Measurements from ENCODE around the gene ZNF341. TPM values are rescaled to one million over a fixed set of nuclear protein-coding genes. Genes with fewer than 3 reads are reported as not detected.

Gene ZNF341
- polyA plus RNA-seq, 6 donors from 2014 or later = 1.1 to 4.5 (median 2.4) TPM

DNA sequence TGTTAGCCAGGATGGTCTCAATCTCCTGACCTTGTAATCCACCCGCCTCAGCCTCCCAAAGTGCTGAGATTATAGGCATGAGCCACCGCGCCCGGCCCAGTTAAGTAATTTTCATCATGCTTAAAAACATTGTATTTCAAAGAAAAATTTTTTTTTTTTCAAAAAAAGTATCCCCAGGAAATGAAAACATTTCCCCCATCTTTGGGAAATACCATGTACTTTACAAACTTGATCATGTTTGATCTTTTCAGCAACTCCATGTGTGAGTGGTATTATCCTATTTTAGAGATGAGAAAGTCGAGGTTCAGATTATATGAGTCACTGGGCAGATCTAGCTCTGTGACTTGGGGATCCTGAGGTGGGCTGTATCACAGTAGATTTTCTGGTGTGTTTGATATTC is 91.2 kb downstream of the ZNF341 start:
- Mint-ChIP-seq H3K27me3 (no peaks in the 10 kb centered on the region), H3K4me1 (peaks cover 62 to 84% (median 78%) of the 10 kb centered on the region in 3 donors), H3K27ac (no peak overlapping the region), H3K9me3 (no peaks in the 10 kb centered on the region), H3K36me3 (no peaks in the 10 kb centered on the region), H3K4me3 (no peak overlapping the region)
- DNase-seq (no peak), ATAC-seq (ENCODE audit: low read depth in 2 of 2) (no peak)

DNA sequence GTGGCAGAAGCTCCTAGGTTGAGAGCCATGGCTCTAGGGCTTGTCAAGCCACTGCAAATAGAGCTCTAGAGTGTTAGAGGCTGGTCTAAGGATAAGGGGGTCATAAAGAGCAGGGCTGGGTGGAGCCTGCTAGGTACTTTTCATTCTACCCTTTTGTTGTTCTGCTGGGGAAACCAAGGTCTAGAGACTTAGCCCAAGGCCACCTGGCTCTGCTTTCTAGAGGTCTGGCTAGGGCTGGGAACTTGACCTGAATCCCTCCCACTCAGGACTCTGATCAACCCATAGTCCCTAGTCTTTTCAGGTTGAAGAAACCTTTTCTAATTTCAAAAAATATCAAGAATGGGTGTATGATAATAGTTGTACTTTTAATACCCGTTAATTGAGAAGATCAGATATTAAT is 93.1 kb downstream of the ZNF341 start:
- Mint-ChIP-seq H3K27ac (peak overlapping the region in 4 of 6 donors; percentile 24 to 71 (median 52)), H3K27me3 (no peaks in the 10 kb centered on the region), H3K4me3 (no peak overlapping the region), H3K4me1 (peaks cover 64 to 81% (median 77%) of the 10 kb centered on the region in 3 donors), H3K36me3 (no peaks in the 10 kb centered on the region), H3K9me3 (no peaks in the 10 kb centered on the region)
- DNase-seq (no peak), ATAC-seq (ENCODE audit: low read depth in 2 of 2) (no peak)

DNA sequence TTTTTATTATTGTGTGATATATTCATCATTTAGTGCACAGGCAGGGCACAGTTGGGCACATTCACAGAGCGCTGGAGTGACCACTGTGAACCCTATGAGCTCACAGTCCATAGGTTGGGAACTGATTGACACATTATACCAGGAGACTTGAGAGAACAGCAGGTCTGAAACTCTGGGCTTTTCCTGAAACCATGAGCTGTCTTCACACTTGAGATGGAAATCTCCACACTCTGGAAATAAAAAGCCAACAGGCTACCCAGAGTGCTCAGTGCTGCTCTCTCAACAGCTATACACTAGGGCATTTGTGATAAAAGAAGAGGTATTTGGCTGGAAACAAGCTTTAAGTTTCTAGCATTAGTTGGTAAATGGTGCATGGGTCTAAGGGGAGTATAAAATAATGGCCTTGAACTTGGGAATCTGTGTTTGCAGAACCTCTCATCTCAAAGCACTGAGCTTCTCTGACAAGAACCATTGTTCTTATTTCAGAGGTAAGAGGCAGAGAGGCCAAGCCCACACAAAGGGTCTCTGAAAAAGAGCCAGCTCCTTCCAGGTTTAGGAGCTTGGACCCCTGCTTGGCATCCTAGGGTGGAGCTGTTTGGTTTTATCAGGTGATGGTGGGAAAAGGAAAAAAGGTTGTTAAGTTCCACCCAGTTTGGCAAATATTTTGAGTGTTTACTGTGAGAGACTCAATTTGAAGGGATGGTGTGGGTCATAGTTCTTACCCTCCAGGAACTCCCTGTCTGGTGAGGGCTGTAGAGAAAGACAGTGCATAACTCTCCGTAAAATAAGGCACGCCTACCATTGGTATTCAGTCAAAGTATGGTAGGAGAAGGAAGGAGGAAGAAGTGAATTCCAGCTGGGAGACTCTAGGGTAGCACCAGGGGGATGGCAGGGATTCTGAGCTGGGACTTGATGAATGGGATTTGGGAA is 93.8 kb downstream of the ZNF341 start:
- Mint-ChIP-seq H3K4me1 (peaks cover 66 to 81% (median 78%) of the 10 kb centered on the region in 3 donors), H3K4me3 (peak overlapping the region in 4 of 8 donors; percentile 12 to 74 (median 54)), H3K27me3 (no peaks in the 10 kb centered on the region), H3K27ac (peak overlapping the region in 5 of 6 donors; percentile 23 to 84 (median 71)), H3K9me3 (no peaks in the 10 kb centered on the region), H3K36me3 (no peaks in the 10 kb centered on the region)
- ATAC-seq (ENCODE audit: low read depth in 2 of 2) (no peak), DNase-seq (no peak)

DNA sequence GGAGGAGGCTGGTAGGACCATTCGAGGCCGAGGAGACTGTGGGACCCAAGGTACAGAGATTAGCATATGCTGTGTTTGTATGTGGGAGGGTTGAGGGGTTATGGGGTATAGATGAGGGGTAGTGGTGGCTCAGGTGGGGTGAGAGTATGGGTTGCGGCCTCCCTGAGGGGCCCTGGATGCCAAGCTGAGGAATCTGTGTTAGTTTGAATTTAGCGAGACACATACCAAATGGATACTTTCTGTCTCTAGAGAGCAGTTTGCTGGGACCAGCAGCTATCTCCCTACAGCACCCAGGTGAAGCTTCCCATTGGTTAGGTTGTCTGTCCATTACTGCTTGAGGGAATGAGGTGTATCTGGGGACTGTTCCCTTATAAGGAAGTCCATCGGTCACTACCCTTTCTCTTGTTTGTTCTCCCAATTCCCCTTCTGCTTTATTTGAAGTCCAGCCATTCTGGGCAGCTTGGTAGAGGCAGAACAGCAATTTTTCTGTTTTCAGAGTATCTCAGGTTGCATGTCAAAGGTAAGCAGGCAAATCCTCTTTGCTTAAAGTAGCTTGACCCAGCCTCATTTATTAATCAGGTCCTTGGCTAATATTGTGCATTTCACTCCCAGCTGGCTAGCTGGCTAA is 94.6 kb downstream of the ZNF341 start:
- Mint-ChIP-seq H3K36me3 (no peaks in the 10 kb centered on the region), H3K27me3 (no peaks in the 10 kb centered on the region), H3K4me1 (peaks cover 66 to 85% (median 76%) of the 10 kb centered on the region in 3 donors), H3K4me3 (peak overlapping the region in 3 of 8 donors; percentile 12 to 74 (median 44)), H3K9me3 (no peaks in the 10 kb centered on the region), H3K27ac (peak overlapping the region in 4 of 6 donors; percentile 58 to 84 (median 74))
- no peak for DNase-seq
- no peak for ATAC-seq (ENCODE audit: low read depth in 2 of 2)

DNA sequence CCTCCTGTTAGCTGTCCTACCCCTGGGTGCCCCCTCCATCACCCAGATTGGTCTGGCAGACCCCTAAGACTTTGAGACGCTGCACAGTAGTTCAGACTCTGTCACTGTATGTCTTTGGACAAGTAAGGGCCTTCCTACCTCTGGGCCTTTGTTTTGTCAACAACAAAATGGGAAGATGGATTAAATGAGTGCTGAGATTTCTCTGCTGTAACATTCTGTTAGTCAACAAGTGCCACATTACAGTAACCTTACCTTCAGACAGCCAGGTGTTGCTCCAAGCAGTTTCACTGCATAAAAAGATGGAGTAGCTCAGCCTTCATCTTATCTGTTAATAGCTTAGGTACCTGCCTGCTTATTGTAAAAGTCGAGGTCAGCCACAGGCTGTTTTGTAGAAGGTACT is 95.3 kb downstream of the ZNF341 start:
- ATAC-seq (ENCODE audit: low read depth in 2 of 2) = no peak
- no peak for DNase-seq
- Mint-ChIP-seq H3K9me3 (no peaks in the 10 kb centered on the region), H3K4me3 (no peak overlapping the region), H3K4me1 (peaks cover 69 to 90% (median 83%) of the 10 kb centered on the region in 3 donors), H3K27me3 (no peaks in the 10 kb centered on the region), H3K36me3 (peaks cover 0 to 4% of the 10 kb centered on the region in 2 donors), H3K27ac (peak overlapping the region in 2 of 6 donors; percentile 7 to 58)

DNA sequence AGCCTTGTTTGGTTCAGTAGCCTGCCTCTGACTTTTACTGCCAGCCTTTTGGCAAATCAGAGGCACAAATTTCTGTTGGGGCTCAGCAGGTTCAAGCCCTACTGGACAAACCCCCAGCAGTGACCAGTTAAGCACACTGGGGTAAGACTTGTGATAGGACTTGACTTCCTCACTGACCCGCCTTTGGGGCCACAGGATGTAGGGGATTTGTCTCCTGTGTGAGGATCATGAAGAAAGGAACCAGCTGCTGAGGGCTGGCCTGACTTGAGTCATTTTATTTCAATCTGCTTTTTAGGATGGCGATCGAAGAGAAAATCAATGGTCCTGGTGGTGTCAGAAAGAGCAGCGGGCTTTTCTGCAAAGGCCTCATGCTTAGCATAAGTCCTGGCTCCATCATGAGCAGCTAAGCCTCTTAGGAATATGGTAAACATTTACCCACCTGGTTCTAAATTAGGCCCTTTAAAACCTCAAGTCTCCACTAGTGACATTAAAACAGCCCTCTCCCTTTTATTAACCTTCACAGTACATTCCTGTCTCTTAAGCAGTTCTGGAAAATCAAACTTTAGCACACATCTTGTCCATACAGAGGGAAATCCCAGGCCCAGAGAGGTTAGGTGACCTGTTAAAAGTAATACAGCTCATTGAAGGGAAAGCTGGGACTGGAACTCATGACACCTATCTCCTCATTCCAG is 96.0 kb downstream of the ZNF341 start:
- Mint-ChIP-seq H3K27me3 (no peaks in the 10 kb centered on the region), H3K9me3 (no peaks in the 10 kb centered on the region), H3K36me3 (peaks cover 0 to 6% of the 10 kb centered on the region in 2 donors)

DNA sequence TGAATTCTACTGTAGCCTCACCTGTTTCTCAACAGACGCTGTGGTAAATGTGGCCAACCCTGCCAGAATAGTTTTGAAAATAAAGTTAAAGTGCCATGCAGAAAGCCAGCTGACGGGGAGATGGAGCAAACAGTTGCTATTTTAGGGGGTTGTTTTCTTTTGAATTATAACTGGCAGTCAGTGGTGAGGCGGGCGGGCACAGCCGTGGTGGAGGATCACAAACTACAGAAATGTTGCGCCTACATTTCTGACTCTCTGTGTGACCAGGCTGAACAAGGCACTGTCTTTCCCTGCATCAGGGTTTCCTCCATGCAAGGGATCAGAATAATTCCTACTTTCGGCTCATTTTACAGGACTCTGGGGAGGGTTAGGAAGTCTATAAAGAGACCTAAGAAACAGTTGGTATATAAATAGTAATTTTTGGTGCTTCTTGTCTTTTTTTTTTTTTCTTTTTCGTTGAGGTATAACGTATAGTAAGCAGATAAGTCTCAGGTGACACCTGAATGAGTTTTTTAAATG is 96.6 kb downstream of the ZNF341 start:
- no peaks in the 10 kb centered on the region for H3K27me3 Mint-ChIP-seq
- H3K4me3 Mint-ChIP-seq = peak overlapping the region in 5 of 8 donors; percentile 10 to 68 (median 25)
- ATAC-seq (ENCODE audit: low read depth in 2 of 2) (no peak), DNase-seq (no peak)
- peaks cover 73 to 84% (median 84%) of the 10 kb centered on the region in 3 donors for H3K4me1 Mint-ChIP-seq
- H3K36me3 Mint-ChIP-seq = peaks cover 3 to 6% of the 10 kb centered on the region in 2 donors
- peak overlapping the region; percentile 58 to 91 (median 82) for H3K27ac Mint-ChIP-seq
- H3K9me3 Mint-ChIP-seq = no peaks in the 10 kb centered on the region

More for the DNA sequence above, 96.0 kb downstream of the ZNF341 start:
- Mint-ChIP-seq H3K4me1 (peaks cover 67 to 83% (median 79%) of the 10 kb centered on the region in 3 donors), H3K4me3 (peak overlapping the region in 3 of 8 donors; percentile 4 to 68 (median 25)), H3K27ac (peak overlapping the region; percentile 58 to 91 (median 82))
- ATAC-seq (ENCODE audit: low read depth in 2 of 2) = no peak
- DNase-seq = no peak

DNA sequence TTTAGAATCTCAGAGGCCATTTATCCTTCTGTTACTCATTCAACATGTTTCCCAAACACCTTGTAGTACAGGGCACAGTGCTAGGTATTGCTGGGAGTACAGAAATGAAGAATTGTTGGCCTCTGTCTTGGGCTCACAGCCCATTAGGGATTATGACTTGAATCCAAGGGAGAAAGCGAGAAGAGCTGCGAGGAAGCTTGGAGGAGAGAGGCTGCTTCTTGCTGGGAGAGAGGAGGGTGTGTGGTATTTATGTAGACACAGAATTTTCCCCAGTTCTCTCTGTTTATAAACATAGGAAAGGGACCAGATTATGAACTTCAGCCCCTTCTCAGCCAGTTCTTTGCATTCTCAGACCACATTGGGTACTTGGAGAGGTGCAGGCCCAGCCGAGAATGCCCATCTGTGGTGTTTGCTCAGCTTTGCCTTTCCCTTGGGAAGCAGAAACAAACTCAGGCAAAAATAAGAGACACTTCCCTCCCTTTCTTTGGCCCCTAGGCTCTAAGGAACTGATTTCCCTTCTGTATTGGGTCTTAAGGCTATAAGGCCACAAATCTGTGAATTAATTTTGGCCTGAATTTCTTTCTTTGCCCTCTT is 97.3 kb downstream of the ZNF341 start:
- DNase-seq (no peak), ATAC-seq (ENCODE audit: low read depth in 2 of 2) (no peak)
- peak overlapping the region in 5 of 6 donors; percentile 30 to 91 (median 87) for H3K27ac Mint-ChIP-seq
- H3K4me1 Mint-ChIP-seq = peaks cover 76 to 85% (median 80%) of the 10 kb centered on the region in 3 donors
- H3K9me3 Mint-ChIP-seq = no peaks in the 10 kb centered on the region
- H3K36me3 Mint-ChIP-seq = peaks cover 9 to 10% of the 10 kb centered on the region in 2 donors
- no peaks in the 10 kb centered on the region for H3K27me3 Mint-ChIP-seq
- no peak overlapping the region for H3K4me3 Mint-ChIP-seq

DNA sequence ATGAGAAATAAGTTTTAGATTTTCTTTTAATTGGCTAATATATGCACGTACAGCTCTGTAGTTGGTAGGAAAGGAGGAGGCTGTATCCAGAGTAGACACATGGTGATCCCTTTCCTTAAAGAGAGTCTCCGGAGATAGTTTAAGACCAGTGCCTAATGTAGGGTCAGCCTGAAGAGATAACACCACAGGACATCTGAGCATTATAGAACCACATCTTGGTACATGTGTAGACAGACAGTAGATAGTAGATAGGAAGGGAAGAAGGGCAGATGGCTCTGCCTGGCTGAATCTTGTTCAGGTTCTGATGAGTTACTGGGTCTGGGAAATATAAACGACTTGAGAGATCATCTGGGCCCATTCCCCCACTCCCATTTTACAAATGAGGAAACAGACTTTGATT is 97.8 kb downstream of the ZNF341 start:
- peaks cover 70 to 83% (median 76%) of the 10 kb centered on the region in 3 donors for H3K4me1 Mint-ChIP-seq
- DNase-seq (no peak), ATAC-seq (ENCODE audit: low read depth in 2 of 2) (no peak)
- H3K4me3 Mint-ChIP-seq = no peak overlapping the region
- peak overlapping the region in 5 of 6 donors; percentile 4 to 88 (median 33) for H3K27ac Mint-ChIP-seq
- no peaks in the 10 kb centered on the region for H3K27me3 Mint-ChIP-seq
- peaks cover 9 to 10% of the 10 kb centered on the region in 2 donors for H3K36me3 Mint-ChIP-seq
- no peaks in the 10 kb centered on the region for H3K9me3 Mint-ChIP-seq

DNA sequence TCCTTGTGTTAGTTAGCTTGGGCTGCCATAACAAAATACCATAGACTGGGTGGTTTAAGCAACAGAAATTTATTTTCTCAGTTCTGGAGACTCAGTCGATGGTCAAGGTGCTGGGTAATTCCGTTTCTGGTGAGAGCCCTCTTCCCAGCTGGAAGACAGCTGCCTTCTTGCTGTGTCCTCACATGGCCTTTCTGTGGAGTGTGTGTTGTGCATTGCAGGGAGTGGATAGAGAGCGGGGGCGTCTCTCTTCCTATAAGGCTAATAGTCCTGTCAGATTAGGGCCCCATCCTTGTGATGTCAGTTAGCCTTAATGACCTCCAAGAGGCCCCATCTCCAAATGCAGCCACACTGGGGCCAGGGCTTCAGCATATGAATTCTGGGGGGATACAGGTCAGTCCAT is 98.6 kb downstream of the ZNF341 start:
- no peaks in the 10 kb centered on the region for H3K9me3 Mint-ChIP-seq
- no peak for DNase-seq
- peaks cover 68 to 76% (median 72%) of the 10 kb centered on the region in 3 donors for H3K4me1 Mint-ChIP-seq
- peak overlapping the region in 4 of 6 donors; percentile 3 to 88 (median 40) for H3K27ac Mint-ChIP-seq
- H3K27me3 Mint-ChIP-seq = no peaks in the 10 kb centered on the region
- ATAC-seq (ENCODE audit: low read depth in 2 of 2) = no peak
- H3K4me3 Mint-ChIP-seq = peak overlapping the region in 1 of 8 donors; percentile 26
- H3K36me3 Mint-ChIP-seq = peaks cover 9 to 15% of the 10 kb centered on the region in 2 donors

DNA sequence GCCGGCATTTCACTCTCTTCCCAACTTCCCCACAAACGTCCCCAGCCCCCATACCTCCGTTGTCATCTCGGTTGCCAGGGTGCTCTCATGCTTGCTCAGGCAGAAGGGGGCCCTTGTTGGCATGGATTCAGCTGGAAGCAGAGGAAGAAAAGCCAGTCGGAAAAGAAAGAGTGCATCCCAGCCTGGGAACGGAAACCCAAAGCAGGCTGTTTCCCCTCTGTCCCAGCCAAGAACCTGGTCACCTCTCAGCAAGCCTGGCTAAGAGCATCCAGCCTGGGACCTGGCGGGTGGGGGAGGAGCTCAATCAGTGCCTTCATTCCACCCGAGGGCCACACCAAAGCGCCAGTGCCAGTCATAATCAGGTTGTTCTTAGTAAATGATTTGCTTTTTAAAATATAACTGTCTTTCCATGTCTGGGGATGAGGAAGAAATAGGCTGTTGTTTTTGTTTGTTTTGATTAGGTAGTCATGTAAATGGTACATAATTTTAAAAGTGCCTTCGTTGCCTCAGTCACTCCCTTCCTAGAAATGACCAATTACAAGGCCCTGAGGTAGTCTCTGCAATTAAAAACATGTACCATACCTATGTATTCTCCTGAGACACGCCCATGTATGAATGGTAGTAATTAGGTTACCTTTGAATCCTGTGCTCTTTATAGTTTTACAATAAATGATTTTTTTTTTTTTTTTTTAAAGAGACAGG is 100.5 kb downstream of the ZNF341 start:
- H3K27ac Mint-ChIP-seq = no peak overlapping the region

DNA sequence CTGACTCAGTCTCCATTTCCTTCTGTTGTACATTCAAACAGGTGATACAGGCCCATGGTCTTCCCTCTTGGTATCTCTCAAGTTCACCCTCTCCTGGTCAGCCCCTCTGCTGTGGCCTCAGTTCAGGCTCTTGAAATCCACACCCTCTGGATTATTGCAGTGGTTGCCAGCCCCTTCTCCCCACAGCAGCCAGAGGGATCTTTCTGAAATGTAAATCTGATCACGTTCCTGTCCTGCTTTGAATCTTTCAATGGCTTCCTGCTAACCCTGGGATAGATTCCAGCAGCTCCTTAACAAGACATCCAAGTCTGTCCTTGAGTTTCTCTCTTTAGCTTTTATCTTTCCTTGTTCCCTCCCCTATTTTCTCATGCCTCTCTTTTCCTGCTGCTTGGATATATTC is 101.5 kb downstream of the ZNF341 start:
- no peak for ATAC-seq (ENCODE audit: low read depth in 2 of 2)
- Mint-ChIP-seq H3K9me3 (no peaks in the 10 kb centered on the region), H3K4me3 (no peak overlapping the region), H3K4me1 (peaks cover 69 to 76% (median 72%) of the 10 kb centered on the region in 3 donors), H3K27ac (peak overlapping the region in 3 of 6 donors; percentile 48 to 63 (median 61)), H3K27me3 (no peaks in the 10 kb centered on the region), H3K36me3 (peaks cover 9 to 15% of the 10 kb centered on the region in 2 donors)
- DNase-seq = no peak

More for the DNA sequence above, 100.5 kb downstream of the ZNF341 start:
- ATAC-seq (ENCODE audit: low read depth in 2 of 2) (no peak), DNase-seq (no peak)
- no peak overlapping the region for H3K4me3 Mint-ChIP-seq
- H3K36me3 Mint-ChIP-seq = peaks cover 9 to 15% of the 10 kb centered on the region in 2 donors
- H3K27me3 Mint-ChIP-seq = no peaks in the 10 kb centered on the region
- H3K4me1 Mint-ChIP-seq = peaks cover 68 to 76% (median 72%) of the 10 kb centered on the region in 3 donors
- H3K9me3 Mint-ChIP-seq = no peaks in the 10 kb centered on the region
